Calu3 (cell line): ENCODE measurements around the gene PURB. TPM values are rescaled to one million over a fixed set of nuclear protein-coding genes. Genes with fewer than 3 reads are reported as not detected.

Experiments
- BruUV-seq: library from RNA; stranded (reverse); fragments of 400-500 nt; replicated peaks from 2 replicates; lab custom pipeline; 2021; lab: Mats Ljungman, UMichigan
- CTCF ChIA-PET: fragments of 300-600 bp; sonication (Branson Sonifier 250); formaldehyde crosslinking; loops from one replicate; lab custom pipeline; 2022; ENCODE audit warnings: antibody characterized with exemption; lab: Charles Lee
- DNase-seq: peaks from one replicate; pipeline ENCODE4 v3.0.0; 2022
- H3K27ac Mint-ChIP-seq: one replicate; pipeline ENCODE4 v1.8.0; 2022; ENCODE audit warnings: mixed read lengths; ENCODE audit not compliant: unreplicated experiment
- H3K27me3 Mint-ChIP-seq: one replicate; pipeline ENCODE4 v1.8.0; 2022; ENCODE audit warnings: mixed read lengths; ENCODE audit not compliant: unreplicated experiment
- H3K36me3 Mint-ChIP-seq: one replicate; pipeline ENCODE4 v1.8.0; 2022; ENCODE audit warnings: mild to moderate bottlenecking, moderate library complexity, mixed read lengths; ENCODE audit not compliant: insufficient read depth, unreplicated experiment
- H3K4me1 Mint-ChIP-seq: one replicate; pipeline ENCODE4 v1.8.0; 2022; ENCODE audit warnings: mild to moderate bottlenecking, low read depth, mixed read lengths; ENCODE audit not compliant: unreplicated experiment
- H3K4me3 Mint-ChIP-seq: one replicate; pipeline ENCODE4 v1.8.0; 2022; ENCODE audit warnings: mild to moderate bottlenecking, low read depth, moderate library complexity, mixed read lengths; ENCODE audit not compliant: unreplicated experiment
- H3K9me3 Mint-ChIP-seq: one replicate; pipeline ENCODE4 v1.8.0; 2022; ENCODE audit warnings: low read depth, mixed read lengths; ENCODE audit not compliant: unreplicated experiment
- intact Hi-C: fragments of 100-400 bp; cut with micrococcal nuclease; formaldehyde crosslinking; loops from one replicate; pipeline ENCODE4 v1.10.0; 2022; ENCODE audit not compliant: unreplicated experiment
- total RNA-seq: library from RNA; stranded (reverse); gene quantifications from 2 replicates; pipeline ENCODE4 v1.2.3, GENCODE V29; 2022
- TF ChIP-seq, protein P1 (sequence below): fragments of 200-600 bp; IDR thresholded peaks from one replicate; pipeline ENCODE4 v1.8.0; 2022; ENCODE audit warnings: antibody characterized with exemption; ENCODE audit not compliant: unreplicated experiment

The PURB gene
- total RNA-seq, 1 experiment from 2014 or later = 70.8 TPM

DNA sequence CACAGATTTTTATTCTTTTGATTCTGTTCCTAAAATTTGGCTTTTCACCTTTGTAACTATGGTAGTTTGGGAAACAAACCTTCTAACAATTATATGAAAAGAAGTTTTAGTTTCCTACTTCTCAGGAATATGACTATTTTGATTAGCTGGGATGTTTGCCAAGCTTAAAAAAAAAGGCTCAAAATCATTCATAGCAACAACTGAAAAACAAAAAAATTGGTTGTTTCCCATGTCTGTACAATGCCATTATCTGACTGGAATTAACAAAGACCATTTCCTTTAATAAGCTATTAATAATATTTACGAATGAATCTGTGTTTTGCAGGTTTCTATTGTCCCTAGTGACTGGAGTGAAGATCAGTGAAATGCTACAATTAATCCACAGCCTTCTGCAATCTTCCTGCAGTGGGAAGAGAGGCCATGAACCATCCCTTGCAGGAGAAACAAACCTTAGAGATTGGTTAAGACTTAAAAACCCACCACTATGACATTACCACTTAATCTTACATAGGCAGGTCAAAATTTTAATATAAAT, 4.2 kb downstream of the PURB start:
- H3K36me3 Mint-ChIP-seq = peaks cover 70% of the 10 kb centered on the region
- CTCF ChIA-PET = interaction anchor here (0.6 to 1.7 kb wide), 6 partner anchors 12 to 124 kb away, joined by 3 to 10 read pairs (median 4); partner anchors contain the start of gene CCM2
- DNase-seq = no peak
- H3K4me3 Mint-ChIP-seq = peak overlapping the region; percentile 89
- peak overlapping the region; percentile 68 for H3K27ac Mint-ChIP-seq
- no peaks in the 10 kb centered on the region for H3K27me3 Mint-ChIP-seq
- H3K9me3 Mint-ChIP-seq = no peaks in the 10 kb centered on the region
- no TSS peak for BruUV-seq
- intact Hi-C loops = no loop called here
- TF ChIP-seq, protein P1, sequence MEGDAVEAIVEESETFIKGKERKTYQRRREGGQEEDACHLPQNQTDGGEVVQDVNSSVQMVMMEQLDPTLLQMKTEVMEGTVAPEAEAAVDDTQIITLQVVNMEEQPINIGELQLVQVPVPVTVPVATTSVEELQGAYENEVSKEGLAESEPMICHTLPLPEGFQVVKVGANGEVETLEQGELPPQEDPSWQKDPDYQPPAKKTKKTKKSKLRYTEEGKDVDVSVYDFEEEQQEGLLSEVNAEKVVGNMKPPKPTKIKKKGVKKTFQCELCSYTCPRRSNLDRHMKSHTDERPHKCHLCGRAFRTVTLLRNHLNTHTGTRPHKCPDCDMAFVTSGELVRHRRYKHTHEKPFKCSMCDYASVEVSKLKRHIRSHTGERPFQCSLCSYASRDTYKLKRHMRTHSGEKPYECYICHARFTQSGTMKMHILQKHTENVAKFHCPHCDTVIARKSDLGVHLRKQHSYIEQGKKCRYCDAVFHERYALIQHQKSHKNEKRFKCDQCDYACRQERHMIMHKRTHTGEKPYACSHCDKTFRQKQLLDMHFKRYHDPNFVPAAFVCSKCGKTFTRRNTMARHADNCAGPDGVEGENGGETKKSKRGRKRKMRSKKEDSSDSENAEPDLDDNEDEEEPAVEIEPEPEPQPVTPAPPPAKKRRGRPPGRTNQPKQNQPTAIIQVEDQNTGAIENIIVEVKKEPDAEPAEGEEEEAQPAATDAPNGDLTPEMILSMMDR = no peak
- peaks cover 49% of the 10 kb centered on the region for H3K4me1 Mint-ChIP-seq

- Mint-ChIP-seq H3K9me3 (no peaks in the 10 kb centered on the region), H3K4me1 (peaks cover 42% of the 10 kb centered on the region), H3K27ac (peak overlapping the region; percentile 68), H3K36me3 (peaks cover 64% of the 10 kb centered on the region), H3K27me3 (no peaks in the 10 kb centered on the region), H3K4me3 (peak overlapping the region; percentile 89)
- no peak for DNase-seq
- intact Hi-C loops = no loop called here
- TF ChIP-seq, protein P1 = no peak
- CTCF ChIA-PET = interaction anchor here (0.6 to 1.6 kb wide), 2 partner anchors 15 to 125 kb away, joined by 3 to 7 read pairs; no protein-coding TSS in a partner anchor
- BruUV-seq = no TSS peak
These were observed 4.9 kb downstream of the PURB start for GRCh38 chr7:44880317-44881018.

DNA sequence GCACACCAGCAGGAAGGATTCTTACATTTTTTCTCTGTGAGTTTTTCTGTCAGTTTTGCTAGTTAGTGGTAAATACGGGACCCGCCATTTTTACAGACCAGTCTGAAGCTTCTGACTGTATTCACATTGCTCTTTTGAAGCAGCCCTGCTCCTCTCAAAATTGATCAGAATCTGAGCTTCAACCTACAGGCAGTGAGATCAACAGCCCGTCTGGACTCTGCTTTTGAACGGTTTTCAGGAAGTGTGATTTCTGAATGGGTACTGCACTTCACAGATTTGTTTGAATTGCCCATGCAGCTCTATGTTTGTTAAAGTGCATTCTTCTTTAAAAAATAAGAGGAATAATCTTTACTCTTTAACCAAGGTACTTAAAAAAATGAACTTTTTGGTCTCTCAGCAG, 8.9 kb downstream of the PURB start:
- intact Hi-C loops = no loop called here
- no TSS peak for BruUV-seq
- Mint-ChIP-seq H3K36me3 (peaks cover 23% of the 10 kb centered on the region), H3K9me3 (no peaks in the 10 kb centered on the region), H3K27me3 (no peaks in the 10 kb centered on the region), H3K4me3 (no peak overlapping the region), H3K4me1 (peaks cover 19% of the 10 kb centered on the region), H3K27ac (no peak overlapping the region)
- CTCF ChIA-PET = no interaction called here
- no peak for DNase-seq
- TF ChIP-seq, protein P1 = no peak

- CTCF ChIA-PET = interaction anchor here (0.5 kb wide), 1 partner anchor 16 kb away, joined by 5 read pairs; no protein-coding TSS in a partner anchor
- BruUV-seq = no TSS peak
These were observed 10.1 kb downstream of the PURB start for GRCh38 chr7:44875241-44875640.

More at GRCh38 chr7:44875241-44875640, 10.1 kb downstream of the PURB start:
- no peak overlapping the region for H3K4me3 Mint-ChIP-seq
- no peaks in the 10 kb centered on the region for H3K9me3 Mint-ChIP-seq
- DNase-seq = no peak
- no peaks in the 10 kb centered on the region for H3K27me3 Mint-ChIP-seq
- peaks cover 7% of the 10 kb centered on the region for H3K4me1 Mint-ChIP-seq
- TF ChIP-seq, protein P1 = no peak
- H3K36me3 Mint-ChIP-seq = peaks cover 12% of the 10 kb centered on the region
- H3K27ac Mint-ChIP-seq = no peak overlapping the region
- intact Hi-C loops = no loop called here
